ENCODE data around the gene ZNF366. TPM values are rescaled to one million over a fixed set of nuclear protein-coding genes. Genes with fewer than 3 reads are reported as not detected.

ZNF366 gene
- total RNA-seq, 2 experiments from 2014 or later: not detected

- Mint-ChIP-seq H3K27ac (no peak overlapping the region), H3K27me3 (peaks cover 19% of the 10 kb centered on the region), H3K4me1 (ENCODE audit: low read depth) (no peaks in the 10 kb centered on the region), H3K36me3 (peaks cover 2% of the 10 kb centered on the region), H3K9me3 (peaks cover 22% of the 10 kb centered on the region), H3K4me3 (no peak overlapping the region)
- ChIA-PET POLR2A (no interaction called here), CTCF (no interaction called here)
- intact Hi-C loops (cut with micrococcal nuclease): no loop called here
- DNase-seq: no peak
Observed at GRCh38 chr5:72397836-72398235, 109.4 kb downstream of the ZNF366 start.

DNA sequence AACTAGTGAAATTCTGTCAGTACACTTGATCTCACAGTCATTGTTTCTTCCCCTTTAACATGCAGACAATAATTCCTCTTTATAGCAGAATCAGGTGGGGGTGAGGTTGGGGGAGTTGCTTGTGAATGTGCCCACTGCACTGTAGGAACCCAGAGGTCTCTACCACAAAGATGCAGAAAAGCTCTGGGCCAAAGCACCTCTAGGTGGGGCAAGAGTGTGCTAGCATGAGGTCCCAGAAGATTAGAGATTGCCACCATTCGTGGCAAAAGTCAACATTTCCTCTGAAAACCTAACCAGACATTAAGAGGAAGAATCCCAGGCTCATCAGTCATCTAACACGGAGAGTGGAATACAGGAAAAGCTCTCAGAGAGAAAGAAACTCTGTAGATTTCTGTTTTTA is 112.5 kb downstream of the ZNF366 start:
- ChIA-PET POLR2A (no interaction called here), CTCF (no interaction called here)
- peaks cover 16% of the 10 kb centered on the region for H3K27me3 Mint-ChIP-seq
- no peak for DNase-seq
- H3K4me3 Mint-ChIP-seq: no peak overlapping the region
- H3K9me3 Mint-ChIP-seq: no peaks in the 10 kb centered on the region
- H3K36me3 Mint-ChIP-seq: no peaks in the 10 kb centered on the region
- no peaks in the 10 kb centered on the region for H3K4me1 Mint-ChIP-seq (ENCODE audit: low read depth)
- intact Hi-C loops (cut with micrococcal nuclease): no loop called here
- H3K27ac Mint-ChIP-seq: no peak overlapping the region

- ChIA-PET CTCF (interaction anchor here (1.3 kb wide), 1 partner anchor 27 kb away, joined by 3 read pairs; no protein-coding TSS in a partner anchor), POLR2A (no interaction called here)
- H3K4me3 Mint-ChIP-seq: no peak overlapping the region
- H3K27me3 Mint-ChIP-seq: peaks cover 14% of the 10 kb centered on the region
- no peak for DNase-seq
- H3K4me1 Mint-ChIP-seq (ENCODE audit: low read depth): no peaks in the 10 kb centered on the region
- no peak overlapping the region for H3K27ac Mint-ChIP-seq
- intact Hi-C loops (cut with micrococcal nuclease): no loop called here
- no peaks in the 10 kb centered on the region for H3K9me3 Mint-ChIP-seq
- no peaks in the 10 kb centered on the region for H3K36me3 Mint-ChIP-seq
Observed at GRCh38 chr5:72393052-72393451, 114.2 kb downstream of the ZNF366 start.

Other genes with a start within 250 kb of the ZNF366 start
- gene MRPS27, start 187.2 kb downstream of the ZNF366 start, total RNA-seq: 10 to 100 TPM; 85.9 to 91.4 TPM
- gene PTCD2, start 187.0 kb downstream of the ZNF366 start, total RNA-seq: 10 to 100 TPM; 10.8 to 12.1 TPM